ENCODE data around the gene OR51I1.

The OR51I1 gene, protein sequence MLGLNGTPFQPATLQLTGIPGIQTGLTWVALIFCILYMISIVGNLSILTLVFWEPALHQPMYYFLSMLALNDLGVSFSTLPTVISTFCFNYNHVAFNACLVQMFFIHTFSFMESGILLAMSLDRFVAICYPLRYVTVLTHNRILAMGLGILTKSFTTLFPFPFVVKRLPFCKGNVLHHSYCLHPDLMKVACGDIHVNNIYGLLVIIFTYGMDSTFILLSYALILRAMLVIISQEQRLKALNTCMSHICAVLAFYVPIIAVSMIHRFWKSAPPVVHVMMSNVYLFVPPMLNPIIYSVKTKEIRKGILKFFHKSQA

DNA sequence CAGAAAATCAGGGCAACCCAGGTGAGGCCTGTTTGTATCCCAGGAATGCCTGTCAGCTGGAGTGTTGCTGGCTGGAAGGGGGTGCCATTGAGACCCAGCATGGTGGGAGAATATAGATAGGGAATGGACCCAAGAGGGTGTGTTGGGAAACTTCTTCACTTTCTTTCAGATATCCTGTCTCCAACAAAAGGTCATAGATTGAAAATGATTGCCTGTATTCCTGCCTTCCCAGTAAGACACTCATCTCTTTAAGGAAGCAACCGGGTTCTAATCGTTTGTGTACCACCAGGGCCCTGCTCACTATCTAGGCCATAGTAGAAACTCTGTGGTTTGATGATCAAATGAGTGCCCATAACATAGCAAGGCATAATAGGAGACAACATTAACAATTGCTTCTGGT, at the start of gene OR51I1:
OR51I1 (minus strand) TSS at position 101 of the 400 bp plus-strand sequence; CDS start at position 101, 0 bp downstream.
- H3K4me3 ChIP-seq (IDR thresholded peaks at IDR 0.05; ENCODE audit: insufficient read depth, low read depth, low read length): no peak within 1 kb of the TSS
- no peak within 1 kb of the TSS for H3K9ac ChIP-seq
- no peaks in the 10 kb centered on the region for H3K27me3 ChIP-seq (ENCODE audit: insufficient read depth, low read depth)
- no peaks in the 10 kb centered on the region for H3K79me2 ChIP-seq (ENCODE audit: insufficient read depth, low read depth)
- H3K27ac ChIP-seq: no peak within 1 kb of the TSS
- no peak within 1 kb of the TSS for H3K4me2 ChIP-seq
- no peaks in the 10 kb centered on the region for H4K20me1 ChIP-seq (ENCODE audit: insufficient read depth)
- no peaks in the 10 kb centered on the region for H3K36me3 ChIP-seq (ENCODE audit: insufficient read depth)
- H2AFZ ChIP-seq (ENCODE audit: low read depth): no peak within 1 kb of the TSS
- H3K4me1 ChIP-seq (ENCODE audit: low read depth, poor library complexity, severe bottlenecking): no peaks in the 10 kb centered on the region
- TF ChIP-seq, protein P1, sequence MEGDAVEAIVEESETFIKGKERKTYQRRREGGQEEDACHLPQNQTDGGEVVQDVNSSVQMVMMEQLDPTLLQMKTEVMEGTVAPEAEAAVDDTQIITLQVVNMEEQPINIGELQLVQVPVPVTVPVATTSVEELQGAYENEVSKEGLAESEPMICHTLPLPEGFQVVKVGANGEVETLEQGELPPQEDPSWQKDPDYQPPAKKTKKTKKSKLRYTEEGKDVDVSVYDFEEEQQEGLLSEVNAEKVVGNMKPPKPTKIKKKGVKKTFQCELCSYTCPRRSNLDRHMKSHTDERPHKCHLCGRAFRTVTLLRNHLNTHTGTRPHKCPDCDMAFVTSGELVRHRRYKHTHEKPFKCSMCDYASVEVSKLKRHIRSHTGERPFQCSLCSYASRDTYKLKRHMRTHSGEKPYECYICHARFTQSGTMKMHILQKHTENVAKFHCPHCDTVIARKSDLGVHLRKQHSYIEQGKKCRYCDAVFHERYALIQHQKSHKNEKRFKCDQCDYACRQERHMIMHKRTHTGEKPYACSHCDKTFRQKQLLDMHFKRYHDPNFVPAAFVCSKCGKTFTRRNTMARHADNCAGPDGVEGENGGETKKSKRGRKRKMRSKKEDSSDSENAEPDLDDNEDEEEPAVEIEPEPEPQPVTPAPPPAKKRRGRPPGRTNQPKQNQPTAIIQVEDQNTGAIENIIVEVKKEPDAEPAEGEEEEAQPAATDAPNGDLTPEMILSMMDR (conservative IDR thresholded peaks at IDR 0.05; ENCODE audit: low read depth, low read length): no peak

DNA sequence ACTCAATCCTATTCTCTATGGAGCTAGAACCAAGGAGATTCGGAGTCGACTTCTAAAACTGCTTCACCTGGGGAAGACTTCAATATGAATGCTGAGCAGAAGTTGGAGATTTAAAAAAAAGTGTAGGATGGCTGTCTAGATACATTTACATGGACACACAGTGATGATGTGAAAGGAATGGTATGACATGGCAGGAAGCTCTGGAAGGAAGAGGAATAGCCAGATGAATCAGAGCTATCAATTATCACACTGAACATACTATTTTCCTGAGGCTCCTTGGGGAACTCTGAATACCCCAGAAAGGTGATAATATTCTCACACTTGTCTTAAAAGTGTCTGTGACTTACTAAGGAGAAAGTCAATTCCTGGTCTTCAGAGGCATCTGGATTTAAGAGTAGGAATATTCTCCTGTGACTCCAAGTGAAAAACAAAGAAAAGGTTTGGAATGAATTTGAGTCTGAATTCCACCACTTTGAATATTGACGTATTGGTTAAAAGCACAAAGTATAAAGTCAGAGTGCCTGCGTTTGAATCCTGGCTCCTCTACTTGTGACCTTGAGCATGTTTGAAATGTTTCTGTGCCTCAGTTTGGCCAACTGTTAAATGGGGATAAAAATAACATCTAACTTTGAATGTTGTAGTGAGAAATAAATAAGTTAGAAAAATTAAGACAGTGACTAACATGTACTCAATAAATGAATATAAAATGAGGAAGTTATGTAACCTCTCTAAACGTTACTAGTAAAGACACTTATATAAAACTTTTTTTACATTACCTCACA, 48.5 kb upstream of the OR51I1 start:
- TF ChIP-seq, protein P1 (conservative IDR thresholded peaks at IDR 0.05; ENCODE audit: low read depth, low read length): no peak
- Histone ChIP-seq H3K79me2 (ENCODE audit: insufficient read depth, low read depth) (no peaks in the 10 kb centered on the region), H3K4me2 (no peak overlapping the region), H3K27ac (no peak overlapping the region), H3K9ac (no peak overlapping the region), H4K20me1 (ENCODE audit: insufficient read depth) (no peaks in the 10 kb centered on the region), H3K36me3 (ENCODE audit: insufficient read depth) (no peaks in the 10 kb centered on the region), H2AFZ (ENCODE audit: low read depth) (no peak overlapping the region), H3K27me3 (ENCODE audit: insufficient read depth, low read depth) (no peaks in the 10 kb centered on the region), H3K4me3 (IDR thresholded peaks at IDR 0.05; ENCODE audit: insufficient read depth, low read depth, low read length) (no peak overlapping the region), H3K4me1 (ENCODE audit: low read depth, poor library complexity, severe bottlenecking) (no peaks in the 10 kb centered on the region)

DNA sequence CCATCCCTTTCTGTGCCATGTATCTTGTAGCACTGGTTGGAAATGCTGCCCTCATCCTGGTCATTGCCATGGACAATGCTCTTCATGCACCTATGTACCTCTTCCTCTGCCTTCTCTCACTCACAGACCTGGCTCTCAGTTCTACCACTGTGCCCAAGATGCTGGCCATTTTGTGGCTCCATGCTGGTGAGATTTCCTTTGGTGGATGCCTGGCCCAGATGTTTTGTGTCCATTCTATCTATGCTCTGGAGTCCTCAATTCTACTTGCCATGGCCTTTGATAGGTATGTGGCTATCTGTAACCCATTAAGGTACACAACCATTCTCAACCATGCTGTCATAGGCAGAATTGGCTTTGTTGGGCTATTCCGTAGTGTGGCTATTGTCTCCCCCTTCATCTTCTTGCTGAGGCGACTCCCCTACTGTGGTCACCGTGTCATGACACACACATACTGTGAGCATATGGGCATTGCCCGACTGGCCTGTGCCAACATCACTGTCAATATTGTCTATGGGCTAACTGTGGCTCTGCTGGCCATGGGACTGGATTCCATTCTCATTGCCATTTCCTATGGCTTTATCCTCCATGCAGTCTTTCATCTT, 47.6 kb upstream of the OR51I1 start:
- Histone ChIP-seq H2AFZ (ENCODE audit: low read depth) (no peak overlapping the region), H3K27me3 (ENCODE audit: insufficient read depth, low read depth) (no peaks in the 10 kb centered on the region), H3K4me1 (ENCODE audit: low read depth, poor library complexity, severe bottlenecking) (no peaks in the 10 kb centered on the region), H3K4me3 (IDR thresholded peaks at IDR 0.05; ENCODE audit: insufficient read depth, low read depth, low read length) (no peak overlapping the region), H3K4me2 (no peak overlapping the region), H4K20me1 (ENCODE audit: insufficient read depth) (no peaks in the 10 kb centered on the region), H3K9ac (no peak overlapping the region), H3K79me2 (ENCODE audit: insufficient read depth, low read depth) (no peaks in the 10 kb centered on the region), H3K36me3 (ENCODE audit: insufficient read depth) (no peaks in the 10 kb centered on the region), H3K27ac (no peak overlapping the region)
- TF ChIP-seq, protein P1 (conservative IDR thresholded peaks at IDR 0.05; ENCODE audit: low read depth, low read length): no peak

DNA sequence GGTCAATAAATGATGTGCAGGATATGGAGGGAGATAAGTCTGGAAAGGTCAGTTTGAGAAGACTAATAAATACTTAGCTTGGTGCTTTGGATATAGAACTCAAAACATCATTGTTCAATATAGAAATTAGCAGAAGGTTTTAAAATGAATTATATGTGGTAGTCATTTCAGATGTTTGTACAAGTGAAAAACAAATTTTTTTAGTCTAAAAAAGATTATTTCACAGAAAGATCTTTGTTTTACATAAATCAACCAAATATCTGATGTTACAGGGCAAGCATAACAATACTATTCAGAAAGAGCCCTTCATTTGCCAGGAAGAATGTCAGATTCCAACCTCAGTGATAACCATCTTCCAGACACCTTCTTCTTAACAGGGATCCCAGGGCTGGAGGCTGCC, 47.1 kb upstream of the OR51I1 start, which contains the start of gene OR52D1:
OR52D1 (plus strand) TSS at position 301 of the 400 bp plus-strand sequence; CDS start at position 323, 22 bp downstream.
- no peaks in the 10 kb centered on the region for H3K79me2 ChIP-seq (ENCODE audit: insufficient read depth, low read depth)
- H3K9ac ChIP-seq: no peak within 1 kb of the TSS
- H3K27me3 ChIP-seq (ENCODE audit: insufficient read depth, low read depth): no peaks in the 10 kb centered on the region
- H3K27ac ChIP-seq: no peak within 1 kb of the TSS
- H2AFZ ChIP-seq (ENCODE audit: low read depth): no peak within 1 kb of the TSS
- no peak within 1 kb of the TSS for H3K4me3 ChIP-seq (IDR thresholded peaks at IDR 0.05; ENCODE audit: insufficient read depth, low read depth, low read length)
- TF ChIP-seq, protein P1 (conservative IDR thresholded peaks at IDR 0.05; ENCODE audit: low read depth, low read length): no peak
- no peaks in the 10 kb centered on the region for H3K4me1 ChIP-seq (ENCODE audit: low read depth, poor library complexity, severe bottlenecking)
- no peaks in the 10 kb centered on the region for H3K36me3 ChIP-seq (ENCODE audit: insufficient read depth)
- H3K4me2 ChIP-seq: no peak within 1 kb of the TSS
- no peaks in the 10 kb centered on the region for H4K20me1 ChIP-seq (ENCODE audit: insufficient read depth)

Measured in KMS-11 (cell line).